ENCODE results near the gene SERPINB1.

SERPINB1 gene

GRCh38 chr6:2797564-2798031, 44.1 kb downstream of the SERPINB1 start:
- in situ Hi-C loops (cut with MboI; ENCODE audit: low pct_unique_long_range_greater_than_20kb, low sequenced_read_pairs, unreplicated experiment), result no loop called here
- TF ChIP-seq, protein P1, sequence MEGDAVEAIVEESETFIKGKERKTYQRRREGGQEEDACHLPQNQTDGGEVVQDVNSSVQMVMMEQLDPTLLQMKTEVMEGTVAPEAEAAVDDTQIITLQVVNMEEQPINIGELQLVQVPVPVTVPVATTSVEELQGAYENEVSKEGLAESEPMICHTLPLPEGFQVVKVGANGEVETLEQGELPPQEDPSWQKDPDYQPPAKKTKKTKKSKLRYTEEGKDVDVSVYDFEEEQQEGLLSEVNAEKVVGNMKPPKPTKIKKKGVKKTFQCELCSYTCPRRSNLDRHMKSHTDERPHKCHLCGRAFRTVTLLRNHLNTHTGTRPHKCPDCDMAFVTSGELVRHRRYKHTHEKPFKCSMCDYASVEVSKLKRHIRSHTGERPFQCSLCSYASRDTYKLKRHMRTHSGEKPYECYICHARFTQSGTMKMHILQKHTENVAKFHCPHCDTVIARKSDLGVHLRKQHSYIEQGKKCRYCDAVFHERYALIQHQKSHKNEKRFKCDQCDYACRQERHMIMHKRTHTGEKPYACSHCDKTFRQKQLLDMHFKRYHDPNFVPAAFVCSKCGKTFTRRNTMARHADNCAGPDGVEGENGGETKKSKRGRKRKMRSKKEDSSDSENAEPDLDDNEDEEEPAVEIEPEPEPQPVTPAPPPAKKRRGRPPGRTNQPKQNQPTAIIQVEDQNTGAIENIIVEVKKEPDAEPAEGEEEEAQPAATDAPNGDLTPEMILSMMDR (IDR thresholded peaks at IDR 0.05; ENCODE audit: extremely low read depth, insufficient read depth, missing control alignments), result no peak
- DNase-seq (ENCODE audit: low spot score), result no peak

DNA sequence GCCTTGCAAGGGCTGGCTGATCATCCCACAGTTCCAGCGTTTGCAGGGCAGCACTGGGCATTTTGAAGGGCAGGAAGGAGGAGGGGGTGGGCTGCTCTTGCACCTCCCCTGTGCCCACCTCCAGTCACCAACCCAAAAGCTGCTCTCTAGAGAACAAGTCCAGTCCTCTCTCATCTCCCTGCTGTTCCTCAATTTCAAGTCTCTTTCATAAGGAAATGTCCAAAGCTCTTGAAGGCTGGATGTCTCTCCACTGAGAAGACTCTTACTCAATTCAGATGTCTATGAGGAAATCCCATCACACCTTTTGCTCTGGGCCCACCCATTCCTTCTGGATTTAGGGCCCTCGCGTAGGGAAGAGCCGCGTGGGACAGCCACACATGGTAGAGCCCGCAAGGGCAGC, 44.8 kb downstream of the SERPINB1 start:
- in situ Hi-C loops (cut with MboI; ENCODE audit: low pct_unique_long_range_greater_than_20kb, low sequenced_read_pairs, unreplicated experiment), result no loop called here
- TF ChIP-seq, protein P1 (IDR thresholded peaks at IDR 0.05; ENCODE audit: extremely low read depth, insufficient read depth, missing control alignments), result no peak
- no peak for DNase-seq (ENCODE audit: low spot score)

DNA sequence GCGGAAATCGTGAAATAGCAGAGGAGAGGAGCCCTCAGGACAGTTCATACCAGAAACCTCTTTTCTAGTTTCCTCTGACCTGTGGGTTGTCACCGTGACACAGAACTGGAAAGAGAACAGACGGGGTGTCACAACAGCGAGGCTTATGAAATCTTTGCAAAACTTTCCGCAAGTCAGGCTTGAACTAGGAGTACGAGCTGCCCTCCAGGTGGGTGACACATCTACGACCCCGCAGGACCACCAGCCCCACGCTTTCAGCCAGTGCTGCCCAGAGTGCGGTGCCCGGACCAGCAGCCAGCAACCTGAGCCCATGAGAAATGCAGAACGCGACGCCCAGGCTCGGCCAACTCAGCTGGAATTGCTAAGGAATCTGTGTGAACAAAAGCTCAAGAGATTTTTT, 45.7 kb downstream of the SERPINB1 start:
- no peak for DNase-seq (ENCODE audit: low spot score)
- TF ChIP-seq, protein P1 (IDR thresholded peaks at IDR 0.05; ENCODE audit: extremely low read depth, insufficient read depth, missing control alignments), result no peak
- in situ Hi-C loops (cut with MboI; ENCODE audit: low pct_unique_long_range_greater_than_20kb, low sequenced_read_pairs, unreplicated experiment), result no loop called here

DNA sequence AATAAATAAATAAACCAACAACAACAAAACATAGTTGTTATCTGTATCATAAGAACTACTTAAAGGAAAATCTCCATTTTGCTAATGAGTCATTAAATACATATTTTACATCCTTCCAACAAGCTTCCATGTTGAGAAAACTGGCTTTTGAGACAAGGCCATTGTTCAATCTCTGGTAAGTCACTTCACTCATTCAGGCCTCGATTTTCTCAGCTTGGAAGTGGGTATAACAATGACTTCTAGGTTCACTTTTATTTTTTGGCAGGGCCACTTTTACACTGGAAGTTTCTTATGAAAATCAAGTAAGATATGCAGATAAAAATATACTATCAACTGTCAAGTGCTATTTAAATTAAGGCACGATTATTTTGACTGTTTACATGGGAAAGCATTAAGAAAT, 46.5 kb downstream of the SERPINB1 start:
- no peak for DNase-seq (ENCODE audit: low spot score)
- in situ Hi-C loops (cut with MboI; ENCODE audit: low pct_unique_long_range_greater_than_20kb, low sequenced_read_pairs, unreplicated experiment), result no loop called here
- TF ChIP-seq, protein P1 (IDR thresholded peaks at IDR 0.05; ENCODE audit: extremely low read depth, insufficient read depth, missing control alignments), result no peak

DNA sequence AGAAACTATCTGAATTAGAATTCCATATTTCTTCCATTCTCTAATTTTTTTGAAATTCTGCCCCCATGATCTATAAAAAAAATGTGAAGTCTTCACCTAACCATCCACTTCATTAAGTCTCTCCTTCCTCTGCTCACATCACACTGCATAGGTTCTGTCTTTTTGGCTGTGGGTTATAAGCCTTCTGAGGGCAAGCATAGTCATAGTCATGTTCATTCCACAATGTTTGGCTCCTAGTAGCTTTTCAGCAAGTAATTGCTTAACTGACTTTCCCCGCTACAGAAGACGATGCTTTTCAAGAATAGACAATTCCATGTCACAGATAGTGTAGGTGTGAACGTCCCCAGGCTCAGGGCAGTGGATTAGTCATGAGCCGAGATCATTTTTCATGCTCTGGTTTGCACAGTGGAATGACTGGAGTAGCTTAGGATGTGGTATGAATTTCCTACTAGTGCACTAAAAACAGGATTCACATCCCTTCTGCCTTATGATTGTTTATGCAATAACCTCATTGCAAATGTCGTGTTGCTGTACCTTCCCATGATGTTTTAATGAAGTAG, 47.4 kb downstream of the SERPINB1 start:
- in situ Hi-C loops (cut with MboI; ENCODE audit: low pct_unique_long_range_greater_than_20kb, low sequenced_read_pairs, unreplicated experiment), result no loop called here
- DNase-seq (ENCODE audit: low spot score), result no peak
- TF ChIP-seq, protein P1 (IDR thresholded peaks at IDR 0.05; ENCODE audit: extremely low read depth, insufficient read depth, missing control alignments), result no peak

DNA sequence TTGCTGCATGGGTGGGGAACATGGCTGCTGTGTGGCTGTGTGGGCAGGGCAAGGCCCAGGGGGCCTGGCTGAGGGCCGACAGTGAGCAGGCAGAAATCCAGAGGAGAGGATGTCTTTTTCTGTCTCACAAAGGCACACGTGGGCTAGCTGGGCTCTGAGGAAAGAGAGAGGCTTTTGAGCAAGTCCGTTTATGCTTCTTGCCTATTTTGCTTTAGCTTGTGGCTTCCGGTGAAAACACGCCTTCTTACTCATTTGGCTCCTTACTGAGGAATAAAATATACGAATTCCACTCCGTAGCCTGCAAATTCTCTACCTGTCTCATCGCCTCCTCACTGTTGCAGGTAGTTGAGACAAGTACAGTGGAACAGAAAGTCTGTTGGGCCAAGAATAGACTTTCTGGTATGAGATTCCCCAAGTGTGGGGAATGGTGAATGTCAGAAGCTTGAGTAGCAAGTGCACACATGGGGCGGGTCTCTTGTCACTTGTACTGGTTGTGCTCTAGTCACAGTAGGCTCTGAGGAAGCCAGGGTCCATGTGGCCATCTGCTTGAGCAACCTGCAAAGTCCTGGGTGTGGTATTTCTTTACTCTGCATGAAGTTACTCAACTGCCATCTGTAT, 48.0 kb downstream of the SERPINB1 start:
- TF ChIP-seq, protein P1 (IDR thresholded peaks at IDR 0.05; ENCODE audit: extremely low read depth, insufficient read depth, missing control alignments), result no peak
- peak; percentile 36 for DNase-seq (ENCODE audit: low spot score)
- in situ Hi-C loops (cut with MboI; ENCODE audit: low pct_unique_long_range_greater_than_20kb, low sequenced_read_pairs, unreplicated experiment), result no loop called here

Data from GM13977 (cell line).